MM.1S (cell line): Measurements from ENCODE around the gene PPP1R3E.

Experiments
- DNase-seq: peaks from one replicate; pipeline ENCODE4 v3.0.0-alpha.2; 2015
- H2AFZ ChIP-seq: fragments of 300-600 bp; sonication (generic); 2 replicates; pipeline ENCODE4 v1.6.0; 2016; ENCODE audit warnings: antibody characterized with exemption, low read length
- H3F3A ChIP-seq: fragments of 300-600 bp; sonication (generic); 2 replicates; pipeline ENCODE4 v1.6.1; 2016; ENCODE audit warnings: mild to moderate bottlenecking, antibody characterized with exemption, low read length, moderate library complexity, mixed read lengths; ENCODE audit not compliant: insufficient read depth
- H3K27ac ChIP-seq: fragments of 300-600 bp; sonication (generic); 2 replicates; pipeline ENCODE4 v1.5.1; 2016; ENCODE audit warnings: mild to moderate bottlenecking, low read length
- H3K27me3 ChIP-seq: fragments of 300-600 bp; sonication (generic); replicated peaks from 2 replicates; pipeline ENCODE4 v1.6.0; 2016; ENCODE audit warnings: low read length; ENCODE audit not compliant: insufficient read depth
- H3K36me3 ChIP-seq: fragments of 300-600 bp; sonication (generic); replicated peaks from 2 replicates; pipeline ENCODE4 v1.6.1; 2016; ENCODE audit warnings: mild to moderate bottlenecking, low read length, mixed read lengths; ENCODE audit not compliant: insufficient read depth
- H3K4me1 ChIP-seq: fragments of 300-600 bp; sonication (generic); 2 replicates; pipeline ENCODE4 v1.6.1; 2016; ENCODE audit warnings: low read length, mixed read lengths
- H3K4me2 ChIP-seq: fragments of 300-600 bp; sonication (generic); 2 replicates; pipeline ENCODE4 v1.6.0; 2016; ENCODE audit warnings: low read depth, low read length
- H3K4me3 ChIP-seq: fragments of 300-600 bp; sonication (generic); 2 replicates; pipeline ENCODE4 v1.5.1; 2016; ENCODE audit warnings: low read length, mixed read lengths
- H3K79me2 ChIP-seq: fragments of 300-600 bp; sonication (generic); 2 replicates; pipeline ENCODE4 v1.6.1; 2016; ENCODE audit warnings: mixed run types, low read length, mixed read lengths
- H3K9ac ChIP-seq: fragments of 300-600 bp; sonication (generic); 2 replicates; pipeline ENCODE4 v1.6.1; 2016; ENCODE audit warnings: low read length, mixed read lengths
- H3K9me2 ChIP-seq: fragments of 300-600 bp; sonication (generic); replicated peaks from 2 replicates; pipeline ENCODE4 v1.6.1; 2016; ENCODE audit warnings: mild to moderate bottlenecking, low read length, mixed read lengths; ENCODE audit not compliant: insufficient read depth
- H3K9me3 ChIP-seq: fragments of 300-600 bp; sonication (generic); replicated peaks from 2 replicates; pipeline ENCODE4 v1.6.1; 2016; ENCODE audit warnings: mild to moderate bottlenecking, low read length, mixed read lengths; ENCODE audit not compliant: insufficient read depth
- H4K20me1 ChIP-seq: fragments of 300-600 bp; sonication (generic); 2 replicates; pipeline ENCODE4 v1.6.1; 2016; ENCODE audit warnings: mild to moderate bottlenecking, low read length, moderate library complexity, mixed read lengths; ENCODE audit not compliant: insufficient read depth
- EZH2 ChIP-seq: fragments of 300-600 bp; sonication (generic); optimal IDR thresholded peaks from 2 replicates; pipeline ENCODE3; 2017; ENCODE audit warnings: low read depth, mild to moderate bottlenecking, antibody characterized with exemption, low read length, mixed read lengths
- EZH2phosphoT487 ChIP-seq: fragments of 300-600 bp; sonication (generic); IDR thresholded peaks from 2 replicates; pipeline ENCODE4 v1.6.1; 2018; ENCODE audit warnings: antibody characterized with exemption, low read length
- TF ChIP-seq, protein P1 (sequence below): fragments of 300-600 bp; sonication (generic); IDR thresholded peaks from 2 replicates; pipeline ENCODE4 v1.5.1; 2016; ENCODE audit warnings: antibody characterized with exemption, low read length, mixed read lengths

The PPP1R3E gene

DNA sequence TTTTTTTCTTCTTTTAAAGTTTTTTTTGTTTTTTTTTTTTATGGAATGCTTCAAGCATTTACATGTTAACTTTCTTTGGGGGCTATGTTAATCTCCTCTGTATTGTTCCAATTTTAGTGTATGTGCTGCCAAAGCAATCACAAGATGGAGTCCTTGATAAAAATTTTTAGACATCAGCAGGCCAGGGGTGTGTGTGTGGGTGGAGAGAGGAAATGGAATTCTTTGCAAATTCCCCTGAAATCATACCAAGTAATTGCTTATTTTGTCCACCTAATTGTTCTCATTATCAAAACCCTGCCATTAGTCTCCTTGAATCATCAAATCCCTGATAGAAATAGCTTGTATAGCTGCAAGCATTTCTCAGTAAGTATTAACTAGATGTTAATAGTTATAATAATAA, 43.2 kb downstream of the PPP1R3E start:
- no peak overlapping the region for H3K4me2 ChIP-seq
- no peak overlapping the region for H3K9ac ChIP-seq
- no peaks in the 10 kb centered on the region for H4K20me1 ChIP-seq
- no peaks in the 10 kb centered on the region for H3K9me3 ChIP-seq
- no peaks in the 10 kb centered on the region for H3K79me2 ChIP-seq
- TF ChIP-seq, protein P1, sequence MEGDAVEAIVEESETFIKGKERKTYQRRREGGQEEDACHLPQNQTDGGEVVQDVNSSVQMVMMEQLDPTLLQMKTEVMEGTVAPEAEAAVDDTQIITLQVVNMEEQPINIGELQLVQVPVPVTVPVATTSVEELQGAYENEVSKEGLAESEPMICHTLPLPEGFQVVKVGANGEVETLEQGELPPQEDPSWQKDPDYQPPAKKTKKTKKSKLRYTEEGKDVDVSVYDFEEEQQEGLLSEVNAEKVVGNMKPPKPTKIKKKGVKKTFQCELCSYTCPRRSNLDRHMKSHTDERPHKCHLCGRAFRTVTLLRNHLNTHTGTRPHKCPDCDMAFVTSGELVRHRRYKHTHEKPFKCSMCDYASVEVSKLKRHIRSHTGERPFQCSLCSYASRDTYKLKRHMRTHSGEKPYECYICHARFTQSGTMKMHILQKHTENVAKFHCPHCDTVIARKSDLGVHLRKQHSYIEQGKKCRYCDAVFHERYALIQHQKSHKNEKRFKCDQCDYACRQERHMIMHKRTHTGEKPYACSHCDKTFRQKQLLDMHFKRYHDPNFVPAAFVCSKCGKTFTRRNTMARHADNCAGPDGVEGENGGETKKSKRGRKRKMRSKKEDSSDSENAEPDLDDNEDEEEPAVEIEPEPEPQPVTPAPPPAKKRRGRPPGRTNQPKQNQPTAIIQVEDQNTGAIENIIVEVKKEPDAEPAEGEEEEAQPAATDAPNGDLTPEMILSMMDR: no peak
- TF ChIP-seq EZH2phosphoT487 (no peak), EZH2 (no peak)
- no peaks in the 10 kb centered on the region for H3F3A ChIP-seq
- no peaks in the 10 kb centered on the region for H3K9me2 ChIP-seq
- no peak overlapping the region for H2AFZ ChIP-seq
- no peak overlapping the region for H3K27ac ChIP-seq
- no peaks in the 10 kb centered on the region for H3K36me3 ChIP-seq
- H3K4me1 ChIP-seq: no peaks in the 10 kb centered on the region
- H3K4me3 ChIP-seq: no peak overlapping the region
- no peaks in the 10 kb centered on the region for H3K27me3 ChIP-seq
- DNase-seq: no peak

DNA sequence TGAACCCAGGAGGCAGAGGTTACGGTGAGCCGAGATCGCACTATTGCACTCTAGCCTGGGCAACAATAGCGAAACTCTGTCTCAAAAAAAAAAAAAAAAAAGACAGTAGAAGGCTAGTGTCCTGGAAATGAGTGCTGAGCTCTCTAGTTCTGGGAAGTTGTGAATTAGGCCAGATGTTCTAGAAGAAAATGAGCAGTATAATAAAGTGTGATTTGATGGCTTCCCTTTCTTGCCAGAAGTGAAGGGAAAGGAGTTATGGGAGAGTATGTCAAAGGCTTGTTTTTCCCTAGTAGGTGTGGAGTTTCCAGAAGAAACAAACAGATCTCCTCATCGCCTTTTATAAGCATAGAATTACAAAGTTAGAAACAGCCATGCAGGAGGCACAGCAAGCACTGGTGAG, 44.4 kb downstream of the PPP1R3E start:
- Histone ChIP-seq H3K27ac (no peak overlapping the region), H3K9me3 (no peaks in the 10 kb centered on the region), H3K27me3 (no peaks in the 10 kb centered on the region), H3K79me2 (no peaks in the 10 kb centered on the region), H3K4me2 (no peak overlapping the region), H3K9ac (no peak overlapping the region), H3K4me1 (no peaks in the 10 kb centered on the region), H4K20me1 (no peaks in the 10 kb centered on the region), H3K36me3 (no peaks in the 10 kb centered on the region), H3K4me3 (no peak overlapping the region), H3K9me2 (no peaks in the 10 kb centered on the region), H2AFZ (no peak overlapping the region), H3F3A (no peaks in the 10 kb centered on the region)
- DNase-seq: no peak
- TF ChIP-seq EZH2 (no peak), EZH2phosphoT487 (no peak)
- TF ChIP-seq, protein P1: no peak

DNA sequence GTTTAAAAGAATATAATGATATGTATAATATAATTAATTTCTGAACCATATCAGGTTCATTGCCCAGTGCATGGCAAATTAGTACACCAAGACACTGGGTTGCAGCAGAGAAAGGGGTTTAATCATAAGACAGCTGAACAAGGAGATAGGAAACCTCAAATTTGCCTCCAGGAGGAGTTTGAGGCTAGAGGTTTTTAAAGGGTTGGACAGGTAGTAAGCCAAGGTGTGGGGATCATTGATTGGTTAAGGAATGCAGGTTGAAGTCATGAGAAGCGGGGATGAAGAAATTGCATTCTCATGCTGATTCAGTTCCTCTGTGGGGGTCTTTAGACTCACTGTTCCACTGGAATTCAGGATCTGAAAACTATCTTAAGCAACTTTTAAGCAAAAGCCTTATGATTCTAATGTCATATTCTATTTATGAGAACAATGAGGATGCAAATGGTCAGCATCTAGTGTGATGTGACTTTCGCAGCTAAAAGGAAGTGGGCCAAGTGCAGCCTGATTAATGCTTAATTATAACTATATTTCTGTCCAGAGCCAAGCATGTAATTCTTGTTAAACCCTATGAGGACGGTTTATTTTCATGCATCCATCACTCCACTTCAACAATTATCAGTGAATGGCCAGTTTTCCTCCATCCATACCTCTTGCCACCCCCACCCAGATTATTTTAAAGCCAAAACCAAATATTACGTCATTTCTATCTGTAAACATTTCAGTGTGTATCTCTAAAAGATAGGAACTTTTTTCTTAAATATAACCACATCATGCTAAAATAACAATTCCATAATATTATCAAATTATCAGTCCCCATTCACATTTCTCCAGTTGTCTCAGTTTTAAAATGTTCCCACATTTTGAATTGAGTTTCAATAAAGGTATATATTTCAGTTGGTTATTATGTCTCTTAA, 50.0 kb downstream of the PPP1R3E start:
- Histone ChIP-seq H3K27me3 (no peaks in the 10 kb centered on the region), H3F3A (no peaks in the 10 kb centered on the region), H3K9me2 (no peaks in the 10 kb centered on the region), H3K9ac (no peak overlapping the region), H3K4me1 (no peaks in the 10 kb centered on the region), H4K20me1 (no peaks in the 10 kb centered on the region), H3K79me2 (no peaks in the 10 kb centered on the region), H3K4me3 (no peak overlapping the region), H3K4me2 (no peak overlapping the region), H3K36me3 (no peaks in the 10 kb centered on the region), H3K27ac (no peak overlapping the region), H3K9me3 (no peaks in the 10 kb centered on the region), H2AFZ (no peak overlapping the region)
- DNase-seq: no peak
- TF ChIP-seq, protein P1: no peak
- TF ChIP-seq EZH2 (no peak), EZH2phosphoT487 (no peak)
